ENCODE results near the gene ZFTA. TPM values are rescaled to one million over a fixed set of nuclear protein-coding genes. Genes with fewer than 3 reads are reported as not detected.

ZFTA gene
- total and polyA plus RNA-seq, 4 donors, result 1.7 to 12.1 (median 6.8) TPM

- Histone ChIP-seq H3K27ac (ENCODE audit: low read depth in 1 of 2, low read length in 2 of 2) (no peak overlapping the region), H3K36me3 (ENCODE audit: control insufficient read depth in 4 of 4, insufficient read depth in 3 of 4, low read depth in 1 of 4, low read length in 3 of 4) (no peaks in the 10 kb centered on the region), H3K4me1 (ENCODE audit: control insufficient read depth in 4 of 4, insufficient read depth in 4 of 4, low read length in 3 of 4) (no peaks in the 10 kb centered on the region), H3K27me3 (ENCODE audit: control insufficient read depth in 4 of 4, insufficient read depth in 4 of 4, low read length in 3 of 4) (no peaks in the 10 kb centered on the region), H3K9me3 (ENCODE audit: control insufficient read depth in 4 of 4, low read length in 3 of 4) (peaks cover 0 to 9% (median 3%) of the 10 kb centered on the region in 4 donors), H3K9ac (ENCODE audit: low read depth in 1 of 2, low read length in 2 of 2) (no peak overlapping the region), H3K4me3 (ENCODE audit: low read depth in 1 of 3, low read length in 3 of 3) (no peak overlapping the region)
- DNase-seq (ENCODE audit: low spot score), result no peak
- no peak for TF ChIP-seq MAX (IDR thresholded peaks at IDR 0.05)
- no peak for TF ChIP-seq FOXA1 (IDR thresholded peaks at IDR 0.05)
- TF ChIP-seq REST (IDR thresholded peaks at IDR 0.05), result no peak
- no peak for TF ChIP-seq JUND (IDR thresholded peaks at IDR 0.05)
- TF ChIP-seq ATF3 (IDR thresholded peaks at IDR 0.05), result no peak
- no peak for TF ChIP-seq TAF1 (conservative IDR thresholded peaks at IDR 0.05)
- TF ChIP-seq SP1 (IDR thresholded peaks at IDR 0.05), result no peak
- TF ChIP-seq HNF4G (IDR thresholded peaks at IDR 0.05), result no peak
- TF ChIP-seq NR2F2 (IDR thresholded peaks at IDR 0.05), result no peak
- no peak for TF ChIP-seq RAD21 (IDR thresholded peaks at IDR 0.05)
- TF ChIP-seq ZBTB33 (IDR thresholded peaks at IDR 0.05), result no peak
- TF ChIP-seq FOXA2 (IDR thresholded peaks at IDR 0.05), result no peak
- TF ChIP-seq CTCF (IDR thresholded peaks at IDR 0.05; ENCODE audit: low read depth, low read length, missing input control), result no peak
- TF ChIP-seq GABPA (IDR thresholded peaks at IDR 0.05 in 1 of 2, conservative IDR thresholded peaks at IDR 0.05 in 1 of 2), result no peak
- no peak for TF ChIP-seq RXRA (IDR thresholded peaks at IDR 0.05)
- TF ChIP-seq YY1 (IDR thresholded peaks at IDR 0.05), result no peak
- no peak for TF ChIP-seq HNF4A (conservative IDR thresholded peaks at IDR 0.05)
- TF ChIP-seq EGR1 (IDR thresholded peaks at IDR 0.05; ENCODE audit: low read depth in 2 of 2), result no peak
Observed at GRCh38 chr11:63793161-63793560, 24.6 kb upstream of the ZFTA start.
